GM13977 (cell line): ENCODE results near the gene DDR1.

Experiments
- DNase-seq: peaks from one replicate; pipeline ENCODE4 v3.0.0; 2012; ENCODE audit warnings: low spot score
- in situ Hi-C: fragments of 300-500 bp; cut with MboI; formaldehyde crosslinking; loops from one replicate; pipeline ENCODE4 v1.12.0; 2022; ENCODE audit warnings: low sequenced_read_pairs, low pct_unique_long_range_greater_than_20kb, mixed read lengths, inconsistent platforms; ENCODE audit not compliant: unreplicated experiment
- TF ChIP-seq, protein P1 (sequence below): IDR thresholded peaks from 2 replicates; pipeline ENCODE4 v1.5.1; 2012; ENCODE audit warnings: mild to moderate bottlenecking, control low read depth; ENCODE audit not compliant: insufficient read depth; ENCODE audit errors: extremely low read depth, missing control alignments

DDR1 gene

GRCh38 chr6:30881392-30882203, 2.7 kb upstream of the DDR1 start:
- in situ Hi-C loops: no loop called here
- TF ChIP-seq, protein P1, sequence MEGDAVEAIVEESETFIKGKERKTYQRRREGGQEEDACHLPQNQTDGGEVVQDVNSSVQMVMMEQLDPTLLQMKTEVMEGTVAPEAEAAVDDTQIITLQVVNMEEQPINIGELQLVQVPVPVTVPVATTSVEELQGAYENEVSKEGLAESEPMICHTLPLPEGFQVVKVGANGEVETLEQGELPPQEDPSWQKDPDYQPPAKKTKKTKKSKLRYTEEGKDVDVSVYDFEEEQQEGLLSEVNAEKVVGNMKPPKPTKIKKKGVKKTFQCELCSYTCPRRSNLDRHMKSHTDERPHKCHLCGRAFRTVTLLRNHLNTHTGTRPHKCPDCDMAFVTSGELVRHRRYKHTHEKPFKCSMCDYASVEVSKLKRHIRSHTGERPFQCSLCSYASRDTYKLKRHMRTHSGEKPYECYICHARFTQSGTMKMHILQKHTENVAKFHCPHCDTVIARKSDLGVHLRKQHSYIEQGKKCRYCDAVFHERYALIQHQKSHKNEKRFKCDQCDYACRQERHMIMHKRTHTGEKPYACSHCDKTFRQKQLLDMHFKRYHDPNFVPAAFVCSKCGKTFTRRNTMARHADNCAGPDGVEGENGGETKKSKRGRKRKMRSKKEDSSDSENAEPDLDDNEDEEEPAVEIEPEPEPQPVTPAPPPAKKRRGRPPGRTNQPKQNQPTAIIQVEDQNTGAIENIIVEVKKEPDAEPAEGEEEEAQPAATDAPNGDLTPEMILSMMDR: no peak
- peak; percentile 27 for DNase-seq

GRCh38 chr6:30882204-30882758, 2.0 kb upstream of the DDR1 start:
- TF ChIP-seq, protein P1: no peak
- in situ Hi-C loops: no loop called here
- DNase-seq: no peak

GRCh38 chr6:30882759-30883684, 1.3 kb upstream of the DDR1 start:
- TF ChIP-seq, protein P1: no peak
- peak; percentile 81 for DNase-seq
- in situ Hi-C loops: no loop called here

DNA sequence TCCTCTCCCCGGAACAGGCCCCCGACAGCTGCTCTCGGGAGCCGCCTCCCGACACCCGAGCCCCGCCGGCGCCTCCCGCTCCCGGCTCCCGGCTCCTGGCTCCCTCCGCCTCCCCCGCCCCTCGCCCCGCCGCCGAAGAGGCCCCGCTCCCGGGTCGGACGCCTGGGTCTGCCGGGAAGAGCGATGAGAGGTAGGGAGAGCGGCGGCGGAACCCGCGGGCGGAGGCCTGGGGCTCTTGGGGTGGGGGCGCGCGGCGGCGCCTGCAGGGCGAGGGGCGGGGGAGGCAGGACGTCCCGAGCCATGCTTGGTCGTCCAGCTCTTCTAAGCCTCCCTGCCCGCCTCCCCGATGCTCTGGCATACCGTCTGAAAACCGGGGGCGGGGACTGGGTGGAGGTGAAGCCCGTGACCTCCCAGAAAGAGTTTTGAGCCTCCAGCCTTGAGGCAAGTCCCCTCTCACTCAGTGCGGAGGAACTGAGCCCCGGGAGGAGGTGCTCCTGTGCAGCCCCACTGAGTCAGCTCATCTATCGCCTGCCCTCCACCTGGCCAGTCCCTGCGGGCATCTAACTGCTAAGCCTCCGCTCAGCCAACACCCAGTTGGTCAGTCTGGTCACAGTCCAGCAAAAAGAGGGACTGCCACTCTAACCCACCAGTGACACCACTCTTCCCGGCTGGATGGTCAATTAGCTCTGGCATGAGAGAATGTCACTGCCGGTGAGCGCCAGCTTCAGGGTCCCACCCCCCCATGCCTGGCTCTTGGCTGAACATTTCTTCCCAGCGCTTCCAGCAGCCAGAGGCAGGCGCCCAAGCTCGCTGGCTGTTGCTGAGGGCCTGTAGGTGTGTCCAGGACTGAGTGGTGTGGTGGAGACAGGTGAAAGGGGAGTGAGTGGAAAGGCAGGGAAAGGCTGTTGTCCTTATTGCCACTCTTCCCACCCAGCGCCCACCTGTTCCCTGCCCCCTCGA, 482 bp downstream of the DDR1 start:
- TF ChIP-seq, protein P1: no peak
- peak; percentile 79 for DNase-seq
- in situ Hi-C loops: no loop called here

- in situ Hi-C loops: no loop called here
- peak; percentile 59 for DNase-seq
- TF ChIP-seq, protein P1: no peak
Measured at GRCh38 chr6:30885481-30885998, 1.2 kb downstream of the DDR1 start.
